DND-41 (cell line): ENCODE results near the gene PDIA4.

Experiments used
- ATAC-seq: fragments of 200-7000 bp; cut with Tn5 transposase; 3 replicates; pipeline ENCODE4 v1.9.1; 2021; ENCODE audit warnings: low read depth; ENCODE audit not compliant: insufficient read depth
- DNase-seq: peaks from one replicate; pipeline ENCODE4 v3.0.0-alpha.2; 2020
- H2AFZ ChIP-seq: 2 replicates; pipeline ENCODE4 v1.6.0; 2012; ENCODE audit warnings: low read depth, low read length
- H3K27ac ChIP-seq: 2 replicates; pipeline ENCODE4 v1.5.1; 2012; ENCODE audit warnings: low read length, inconsistent platforms
- H3K27me3 ChIP-seq: fragments of 200-600 bp; sonication (generic); 2 replicates; pipeline ENCODE4 v1.6.0; 2012; ENCODE audit warnings: low read length, mild to moderate bottlenecking, inconsistent platforms; ENCODE audit not compliant: insufficient read depth, poor library complexity
- H3K36me3 ChIP-seq: 2 replicates; pipeline ENCODE4 v1.5.1; 2012; ENCODE audit warnings: low read length, inconsistent platforms; ENCODE audit not compliant: insufficient read depth
- H3K4me1 ChIP-seq: 2 replicates; pipeline ENCODE4 v1.5.1; 2012; ENCODE audit warnings: mild to moderate bottlenecking, low read length; ENCODE audit not compliant: insufficient read depth
- H3K4me2 ChIP-seq: 2 replicates; pipeline ENCODE4 v1.6.0; 2012; ENCODE audit warnings: mild to moderate bottlenecking, moderate library complexity, low read length, inconsistent platforms; ENCODE audit not compliant: insufficient read depth
- H3K4me3 ChIP-seq, 2 experiments: fragments of 200-600 bp in 1 of 2; shearing (Covaris generic) in 1 of 2; 2 replicates each; pipeline ENCODE4 v1.5.1; 2012 to 2016; ENCODE audit warnings: inconsistent platforms in 2 of 2, low read length in 2 of 2, mild to moderate bottlenecking in 2 of 2, low read depth in 1 of 2, moderate library complexity in 1 of 2
- H3K79me2 ChIP-seq: 2 replicates; pipeline ENCODE4 v1.6.0; 2012; ENCODE audit warnings: low read length, inconsistent platforms; ENCODE audit not compliant: insufficient read depth
- H3K9ac ChIP-seq: 2 replicates; pipeline ENCODE4 v1.6.0; 2012; ENCODE audit warnings: low read depth, mild to moderate bottlenecking, inconsistent platforms, low read length, moderate library complexity
- H3K9me3 ChIP-seq: 2 replicates; pipeline ENCODE4 v1.5.1; 2012; ENCODE audit warnings: low read length, moderate library complexity, mild to moderate bottlenecking, inconsistent platforms; ENCODE audit not compliant: insufficient read depth, severe bottlenecking
- H4K20me1 ChIP-seq: 2 replicates; pipeline ENCODE4 v1.6.0; 2012; ENCODE audit warnings: low read length; ENCODE audit not compliant: insufficient read depth
- CTCF ChIP-seq: IDR thresholded peaks from 2 replicates; pipeline ENCODE4 v1.5.1; 2012; ENCODE audit warnings: borderline replicate concordance, low read length, moderate library complexity, mild to moderate bottlenecking; ENCODE audit not compliant: poor library complexity, severe bottlenecking; ENCODE audit errors: extremely low read depth
- EZH2 ChIP-seq: IDR thresholded peaks from 3 replicates; pipeline ENCODE4 v1.6.1; 2012; ENCODE audit warnings: borderline replicate concordance, low read depth, mild to moderate bottlenecking, moderate library complexity, low read length, inconsistent platforms; ENCODE audit not compliant: severe bottlenecking

PDIA4 gene

GRCh38 chr7:148962823-148963582 lies 65.3 kb downstream of the PDIA4 start:
- ATAC-seq (peak; percentile 68), DNase-seq (peak; percentile 71)
- Histone ChIP-seq H4K20me1 (no peaks in the 10 kb centered on the region), H3K27ac (peak overlapping the region; percentile 72), H3K4me2 (peak overlapping the region; percentile 75), H3K4me3 (peak overlapping the region; percentile 69 to 74), H3K79me2 (no peaks in the 10 kb centered on the region), H3K4me1 (peaks cover 34% of the 10 kb centered on the region), H3K36me3 (no peaks in the 10 kb centered on the region), H2AFZ (peak overlapping the region; percentile 87), H3K9me3 (no peaks in the 10 kb centered on the region), H3K9ac (peak overlapping the region; percentile 56), H3K27me3 (no peaks in the 10 kb centered on the region)
- TF ChIP-seq CTCF (peak; percentile 96), EZH2 (no peak)

GRCh38 chr7:148962440-148962822 lies 65.9 kb downstream of the PDIA4 start:
- peak overlapping the region; percentile 56 for H3K9ac ChIP-seq
- peak overlapping the region; percentile 87 for H2AFZ ChIP-seq
- ATAC-seq = no peak

GRCh38 chr7:148959726-148960125 lies 68.6 kb downstream of the PDIA4 start:
- ATAC-seq = no peak
- H4K20me1 ChIP-seq = no peaks in the 10 kb centered on the region
- H3K9me3 ChIP-seq = no peaks in the 10 kb centered on the region
- no peak overlapping the region for H3K9ac ChIP-seq
- TF ChIP-seq EZH2 (no peak), CTCF (no peak)
- no peaks in the 10 kb centered on the region for H3K27me3 ChIP-seq
- no peaks in the 10 kb centered on the region for H3K36me3 ChIP-seq
- DNase-seq = no peak
- no peak overlapping the region for H3K4me2 ChIP-seq
- no peaks in the 10 kb centered on the region for H3K79me2 ChIP-seq
- peaks cover 20% of the 10 kb centered on the region for H3K4me1 ChIP-seq
- H3K4me3 ChIP-seq = no peak overlapping the region
- no peak overlapping the region for H3K27ac ChIP-seq
- H2AFZ ChIP-seq = no peak overlapping the region

More at GRCh38 chr7:148962440-148962822, 65.9 kb downstream of the PDIA4 start:
- Histone ChIP-seq H3K4me2 (peak overlapping the region; percentile 75), H4K20me1 (no peaks in the 10 kb centered on the region), H3K27me3 (no peaks in the 10 kb centered on the region), H3K4me1 (peaks cover 31% of the 10 kb centered on the region), H3K36me3 (no peaks in the 10 kb centered on the region), H3K27ac (peak overlapping the region; percentile 72; the same call in 1 of the 2 replicates), H3K9me3 (no peaks in the 10 kb centered on the region), H3K79me2 (no peaks in the 10 kb centered on the region), H3K4me3 (peak overlapping the region; percentile 69 to 74; a peak in 3 of 4 replicates)
- TF ChIP-seq CTCF = no peak
- no peak for TF ChIP-seq EZH2
- DNase-seq = no peak

GRCh38 chr7:148958061-148958460 lies 70.2 kb downstream of the PDIA4 start:
- Histone ChIP-seq H3K79me2 (no peaks in the 10 kb centered on the region), H3K4me3 (no peak overlapping the region), H3K9me3 (no peaks in the 10 kb centered on the region), H3K9ac (no peak overlapping the region), H3K36me3 (no peaks in the 10 kb centered on the region), H2AFZ (no peak overlapping the region), H3K4me2 (no peak overlapping the region), H3K27me3 (no peaks in the 10 kb centered on the region), H3K4me1 (peaks cover 8% of the 10 kb centered on the region), H4K20me1 (no peaks in the 10 kb centered on the region), H3K27ac (no peak overlapping the region)
- ATAC-seq = no peak
- DNase-seq = no peak
- TF ChIP-seq CTCF (no peak), EZH2 (no peak)
